KOPT-K1 (cell line): Measurements from ENCODE around the gene CNTROB.
A peak's percentile ranks its signal among the peaks of the same experiment; 100 is the strongest.

Source experiments
- H3K27ac ChIP-seq: fragments of 200-600 bp; sonication (generic); 2 replicates; pipeline ENCODE4 v1.5.1; 2016; ENCODE audit warnings: antibody characterized with exemption, mild to moderate bottlenecking, low read depth, low read length; ENCODE audit not compliant: poor library complexity, severe bottlenecking
- H3K36me3 ChIP-seq: fragments of 200-600 bp; sonication (generic); 2 replicates; pipeline ENCODE4 v1.5.1; 2017; ENCODE audit warnings: antibody characterized with exemption, mild to moderate bottlenecking, low read length, moderate library complexity; ENCODE audit not compliant: insufficient read depth
- H3K9me3 ChIP-seq: fragments of 200-600 bp; sonication (generic); 2 replicates; pipeline ENCODE4 v1.5.1; 2017; ENCODE audit warnings: antibody characterized with exemption, low read length, mild to moderate bottlenecking; ENCODE audit not compliant: insufficient read depth, poor library complexity, severe bottlenecking

Gene CNTROB

DNA sequence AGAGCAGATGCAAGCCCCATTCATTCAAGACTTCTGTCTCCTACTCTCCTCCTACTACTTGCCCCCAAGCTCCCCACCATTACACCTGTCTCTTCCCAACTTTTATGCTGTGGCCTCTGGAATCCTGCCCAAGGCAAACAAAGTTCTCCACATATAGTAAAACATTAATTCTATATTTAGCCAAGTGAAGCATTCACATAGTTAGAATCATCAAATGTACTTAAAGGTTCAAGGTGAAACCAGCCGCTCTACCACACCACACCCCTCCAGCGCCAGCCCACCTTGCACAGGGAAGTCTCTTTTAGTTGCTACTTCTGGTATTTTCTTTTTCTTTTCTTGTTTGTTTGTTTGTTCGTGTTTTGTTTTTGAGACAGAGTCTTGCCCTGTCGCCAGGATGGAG is 45.0 kb downstream of the CNTROB start:
- no peak overlapping the region for H3K27ac ChIP-seq
- no peaks in the 10 kb centered on the region for H3K36me3 ChIP-seq

DNA sequence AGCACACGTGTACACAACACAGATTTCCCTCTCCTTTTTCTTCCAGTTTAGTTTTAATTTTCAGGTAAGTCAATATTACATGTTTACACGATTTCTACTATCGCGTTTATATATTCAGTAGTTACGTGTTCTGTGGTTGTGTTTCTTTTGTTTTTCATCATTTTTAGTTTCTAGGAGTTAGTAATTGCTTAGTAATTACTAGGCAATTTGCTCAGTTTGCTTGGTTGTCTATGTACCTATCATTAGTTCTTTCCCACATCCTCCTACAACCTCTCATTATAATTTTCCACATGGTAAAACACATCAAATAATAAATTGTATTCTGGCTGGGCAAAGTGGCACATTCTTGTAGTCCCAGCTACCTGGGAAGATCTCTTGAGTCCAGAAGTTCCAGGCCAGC is 45.8 kb downstream of the CNTROB start:
- H3K36me3 ChIP-seq = no peaks in the 10 kb centered on the region
- H3K9me3 ChIP-seq = peaks cover 24% of the 10 kb centered on the region
- no peak overlapping the region for H3K27ac ChIP-seq

More for the DNA sequence above, 45.0 kb downstream of the CNTROB start:
- H3K9me3 ChIP-seq = peaks cover 24% of the 10 kb centered on the region

DNA sequence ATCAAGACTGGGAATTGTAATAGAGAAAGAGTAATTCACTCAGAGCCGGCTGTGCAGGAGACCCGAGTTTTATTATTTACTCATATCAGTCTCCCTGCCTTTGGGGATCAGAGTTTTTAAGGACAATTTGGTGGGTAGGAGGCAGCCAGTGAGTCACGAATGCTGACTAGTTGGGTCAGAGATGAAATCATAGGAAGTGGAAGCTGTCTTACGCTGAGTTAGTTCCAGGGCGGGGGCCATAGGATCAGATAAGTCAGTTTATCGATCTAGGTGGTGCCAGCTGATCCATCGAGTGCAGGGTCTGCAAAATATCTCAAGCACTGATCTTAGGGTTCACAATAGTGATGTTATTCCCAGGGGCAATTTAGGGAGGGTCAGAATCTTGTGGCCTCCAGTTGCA is 50.2 kb downstream of the CNTROB start:
- Histone ChIP-seq H3K36me3 (no peaks in the 10 kb centered on the region), H3K27ac (no peak overlapping the region), H3K9me3 (no peaks in the 10 kb centered on the region)

GRCh38 chr17:7982666-7983065 is 50.7 kb downstream of the CNTROB start:
- no peak overlapping the region for H3K27ac ChIP-seq

DNA sequence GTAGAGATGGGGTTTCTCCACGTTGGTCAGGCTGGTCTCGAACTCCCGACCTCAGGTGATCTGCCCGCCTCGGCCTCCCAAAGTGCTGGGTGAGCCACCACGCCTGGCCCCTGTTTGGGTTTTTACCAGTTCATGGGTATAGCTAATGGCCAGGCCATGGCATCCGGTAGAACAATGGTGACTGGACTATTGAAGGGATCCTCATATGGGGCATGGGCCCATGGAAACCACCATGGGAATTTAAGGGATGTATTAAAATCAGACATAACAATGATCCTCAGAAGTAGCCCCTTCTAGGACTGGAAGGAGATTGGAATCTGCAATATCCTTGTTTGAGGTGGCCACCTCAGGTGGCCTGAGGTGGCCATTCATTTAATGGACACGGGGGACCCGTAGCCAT is 52.9 kb downstream of the CNTROB start:
- Histone ChIP-seq H3K9me3 (no peaks in the 10 kb centered on the region), H3K36me3 (no peaks in the 10 kb centered on the region), H3K27ac (no peak overlapping the region)

More at GRCh38 chr17:7982666-7983065, 50.7 kb downstream of the CNTROB start:
- Histone ChIP-seq H3K36me3 (no peaks in the 10 kb centered on the region), H3K9me3 (no peaks in the 10 kb centered on the region)

DNA sequence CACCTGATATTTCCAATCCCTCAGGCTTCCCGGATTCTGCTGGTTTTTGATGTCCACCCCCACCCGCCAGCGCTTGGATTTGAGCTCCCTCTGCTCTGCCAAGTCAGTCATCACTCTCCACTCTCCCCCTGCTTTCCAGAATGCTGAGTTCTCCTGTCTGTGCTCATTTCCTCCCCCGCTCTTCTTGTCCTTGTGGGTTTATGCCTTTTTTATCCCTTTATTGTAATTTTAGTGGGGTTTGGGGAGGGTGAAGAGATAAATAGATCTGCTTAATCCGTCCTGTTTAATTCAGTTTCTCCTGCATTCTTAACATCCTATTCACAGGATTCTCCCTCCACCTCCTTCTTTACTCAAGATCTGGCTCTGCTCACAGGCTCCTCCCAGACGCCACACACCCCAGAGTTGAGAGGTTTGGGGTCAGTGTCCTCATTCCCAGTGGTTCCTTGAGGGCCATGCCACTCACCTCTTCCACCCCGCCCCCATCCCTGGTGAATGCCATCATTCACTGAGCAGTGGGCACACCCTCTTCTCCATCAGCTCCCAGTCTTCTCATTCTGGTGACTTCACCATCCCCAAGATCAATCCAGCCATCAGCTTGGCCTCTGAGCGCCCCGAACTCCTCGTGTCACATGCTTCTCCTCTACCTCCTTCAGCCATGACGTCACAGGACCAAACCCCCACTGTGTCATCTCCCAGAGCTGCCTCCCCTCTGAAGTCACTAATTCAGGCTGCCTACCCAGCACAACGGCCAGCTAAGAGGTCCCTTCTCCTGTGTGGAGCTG is 55.3 kb downstream of the CNTROB start:
- no peaks in the 10 kb centered on the region for H3K36me3 ChIP-seq
- no peak overlapping the region for H3K27ac ChIP-seq
- H3K9me3 ChIP-seq = no peaks in the 10 kb centered on the region

- Histone ChIP-seq H3K27ac (no peak overlapping the region), H3K36me3 (no peaks in the 10 kb centered on the region), H3K9me3 (no peaks in the 10 kb centered on the region)
These were observed 56.8 kb downstream of the CNTROB start for GRCh38 chr17:7988750-7989178.

GRCh38 chr17:7989781-7990655 is 58.0 kb downstream of the CNTROB start:
- Histone ChIP-seq H3K36me3 (no peaks in the 10 kb centered on the region), H3K27ac (peak overlapping the region; percentile 11), H3K9me3 (no peaks in the 10 kb centered on the region)

DNA sequence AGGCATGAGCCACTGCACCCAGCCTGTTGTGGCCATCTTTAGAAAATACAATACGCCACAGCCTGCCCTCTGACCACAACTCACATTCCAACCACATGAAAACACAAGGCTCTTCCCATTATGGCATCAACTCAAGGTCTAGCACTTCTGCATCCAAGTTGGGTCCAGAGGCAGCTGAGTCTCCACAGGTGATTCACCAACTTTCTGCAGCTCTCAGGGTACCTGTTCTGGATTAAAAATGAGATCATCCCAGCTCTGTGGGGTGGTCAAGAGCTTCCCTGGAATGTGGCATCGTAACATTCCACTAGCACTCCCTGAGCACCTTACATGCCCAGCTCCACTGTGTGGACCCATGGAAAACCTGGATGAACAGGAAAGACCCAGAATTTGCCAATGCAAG is 60.5 kb downstream of the CNTROB start:
- Histone ChIP-seq H3K27ac (no peak overlapping the region), H3K36me3 (no peaks in the 10 kb centered on the region), H3K9me3 (no peaks in the 10 kb centered on the region)

- no peaks in the 10 kb centered on the region for H3K36me3 ChIP-seq
- H3K27ac ChIP-seq = no peak overlapping the region
- H3K9me3 ChIP-seq = no peaks in the 10 kb centered on the region
These were observed 60.9 kb downstream of the CNTROB start for GRCh38 chr17:7992924-7993323.

DNA sequence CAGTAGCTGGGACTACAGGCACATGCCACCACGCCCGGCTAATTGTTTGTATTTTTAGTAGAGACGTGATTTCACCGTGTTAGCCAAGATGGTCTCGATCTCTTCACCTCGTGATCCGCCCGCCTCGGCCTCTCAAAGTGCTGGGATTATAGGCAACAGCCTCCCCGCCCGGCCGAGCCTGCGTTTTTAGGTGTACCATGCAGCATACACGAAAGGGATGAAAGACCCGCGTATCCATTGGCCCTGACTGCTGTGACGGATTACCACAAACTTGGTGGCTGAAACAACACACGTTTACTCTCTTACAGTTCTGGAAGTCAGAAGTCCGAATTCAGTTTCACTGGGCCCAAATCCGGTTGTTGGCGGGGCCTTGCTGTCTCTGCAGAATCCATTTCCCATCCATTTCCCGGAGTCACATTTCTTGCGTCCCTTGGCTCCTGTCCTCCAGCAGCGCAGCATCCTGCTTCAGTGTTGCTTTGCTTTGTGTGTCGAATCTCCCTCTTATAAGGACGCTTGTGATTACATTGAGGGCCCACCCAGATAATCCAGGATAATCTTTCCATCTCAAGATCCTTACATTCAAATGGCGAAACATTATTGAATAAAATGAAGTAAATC is 62.1 kb downstream of the CNTROB start:
- Histone ChIP-seq H3K36me3 (no peaks in the 10 kb centered on the region), H3K27ac (no peak overlapping the region), H3K9me3 (no peaks in the 10 kb centered on the region)

- Histone ChIP-seq H3K27ac (no peak overlapping the region), H3K9me3 (no peaks in the 10 kb centered on the region)
These were observed 63.7 kb downstream of the CNTROB start for GRCh38 chr17:7995724-7996123.

DNA sequence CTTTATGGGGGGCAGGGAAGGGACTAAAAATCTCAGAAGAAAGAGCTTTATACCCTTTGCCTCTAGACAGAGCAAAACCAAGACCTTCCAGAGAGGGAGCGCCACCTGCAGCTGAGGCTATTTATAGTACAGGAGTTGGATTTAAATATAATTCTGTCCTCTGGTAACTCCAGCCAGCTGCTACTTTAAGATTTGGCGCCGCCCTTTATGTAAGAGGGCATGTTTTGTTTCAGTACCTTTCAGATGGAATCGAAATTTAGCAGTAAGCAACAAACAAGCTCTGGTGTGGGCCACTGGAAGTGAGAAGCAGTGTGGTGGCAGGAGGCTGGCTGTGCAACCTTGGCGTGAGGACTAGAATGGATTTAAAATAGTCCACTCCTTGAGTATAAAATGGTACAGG is 65.2 kb downstream of the CNTROB start:
- no peaks in the 10 kb centered on the region for H3K9me3 ChIP-seq
- H3K27ac ChIP-seq = no peak overlapping the region
- no peaks in the 10 kb centered on the region for H3K36me3 ChIP-seq

More at GRCh38 chr17:7995724-7996123, 63.7 kb downstream of the CNTROB start:
- no peaks in the 10 kb centered on the region for H3K36me3 ChIP-seq
